Dermis lymphatic vessel endothelial cell (primary cell): ENCODE data around the gene PCGF5. TPM values are rescaled to one million over a fixed set of nuclear protein-coding genes. Genes with fewer than 3 reads are reported as not detected.

Experiments
- total RNA-seq: library from RNA; depleted of rRNA; stranded (reverse); fragments of >200 nt; gene quantifications from 2 replicates; pipeline ENCODE4 v1.2.1, GENCODE V29; 2014

PCGF5 gene
- 33.8 and 34.2 TPM in 2 replicates for total RNA-seq

GRCh38 chr10:91220194-91220953, at the start of gene PCGF5:
Gene PCGF5, plus strand, starts transcription at chr10:91220663. Its CDS starts 2,209 bp downstream, at chr10:91222872.

Other genes with a start within 250 kb of the PCGF5 start
- gene HECTD2, start 189.7 kb downstream of the PCGF5 start, total RNA-seq: 5.7 and 7.9 TPM in 2 replicates